GM12878 (cell line): ENCODE results near the gene HOXA10. TPM values are rescaled to one million over a fixed set of nuclear protein-coding genes. Genes with fewer than 3 reads are reported as not detected.

Experiments used
- ASH2L ChIP-seq: fragments of 300-600, 200-600 bp; sonication (generic); IDR thresholded peaks from 2 replicates; pipeline ENCODE4 v1.6.1; 2017; ENCODE audit warnings: low read depth, mild to moderate bottlenecking, borderline replicate concordance
- BHLHE40 ChIP-seq, 2 experiments: fragments of 450-650 bp in 1 of 2; IDR thresholded peaks; 2 replicates each; pipeline ENCODE4 v1.6.1; 2011 to 2017; ENCODE audit warnings: low read depth in 2 of 2, borderline replicate concordance in 1 of 2, improper control_type of control experiment in 1 of 2, low read length in 1 of 2, mild to moderate bottlenecking in 1 of 2
- CBX3 ChIP-seq: fragments of 200-600 bp; sonication (generic); IDR thresholded peaks from 2 replicates; pipeline ENCODE4 v1.6.1; 2016; ENCODE audit warnings: low read depth, borderline replicate concordance
- CHD2 ChIP-seq: IDR thresholded peaks from 2 replicates; pipeline ENCODE4 v1.6.1; 2011; ENCODE audit warnings: low read depth, low read length, improper control_type of control experiment, borderline replicate concordance
- CHD4 ChIP-seq: fragments of 200-600 bp; sonication (generic); IDR thresholded peaks from 2 replicates; pipeline ENCODE4 v1.6.1; 2016; ENCODE audit warnings: mild to moderate bottlenecking
- ESRRA ChIP-seq: IDR thresholded peaks from 2 replicates; pipeline ENCODE4 v1.6.1; 2012; ENCODE audit warnings: mild to moderate bottlenecking, low read length, improper control_type of control experiment
- JUNB ChIP-seq: IDR thresholded peaks from 2 replicates; pipeline ENCODE4 v1.6.1; 2016; ENCODE audit warnings: antibody characterized with exemption, mild to moderate bottlenecking
- NBN ChIP-seq: fragments of 450-650 bp; IDR thresholded peaks from 2 replicates; pipeline ENCODE4 v1.6.1; 2016
- NFIC ChIP-seq: IDR thresholded peaks from 2 replicates; pipeline ENCODE4 v1.6.1; 2012; ENCODE audit warnings: low read depth, mild to moderate bottlenecking, inconsistent platforms, low read length, moderate library complexity
- PAX5 ChIP-seq: IDR thresholded peaks from 2 replicates; pipeline ENCODE4 v1.6.1; 2011; ENCODE audit warnings: low read depth, low read length, borderline replicate concordance
- SIN3A ChIP-seq: IDR thresholded peaks from 2 replicates; pipeline ENCODE4 v1.6.1; 2012; ENCODE audit warnings: low read depth, low read length, improper control_type of control experiment
- SMARCA5 ChIP-seq: fragments of 450-650 bp; IDR thresholded peaks from 2 replicates; pipeline ENCODE4 v1.6.1; 2017; ENCODE audit warnings: mild to moderate bottlenecking
- SREBF1 ChIP-seq: IDR thresholded peaks from 2 replicates; pipeline ENCODE4 v1.6.1; 2012; ENCODE audit warnings: mild to moderate bottlenecking, low read length
- STAT1 ChIP-seq: fragments of 450-650 bp; conservative IDR thresholded peaks from 2 replicates; pipeline ENCODE4 v1.6.1; 2014; ENCODE audit warnings: antibody characterized with exemption, mild to moderate bottlenecking
- polyA plus RNA-seq, 11 experiments: library from polyadenylated mRNA; depleted of rRNA in 4 of 11; unstranded in 6 of 11; stranded (reverse) in 5 of 11; fragments of >200 nt; fragmentation: Nextera tagmentation in 4 of 11; fragmentation: Illumina TruSeq in 1 of 11; extraction: Ambion mirVana in 4 of 11; extraction: Trizol in 1 of 11; gene quantifications; 1 replicate in 1 of 11; 2 replicates in 10 of 11; pipeline versions ENCODE4 v1.2.1 to v1.2.3, GENCODE V29; 2011 to 2016; ENCODE audit warnings: inconsistent platforms in 2 of 11, missing spikeins in 2 of 11, low read depth in 1 of 11
- total RNA-seq, 4 experiments: library from RNA; depleted of rRNA in 3 of 4; stranded (reverse); fragments of >200 nt in 3 of 4; fragmentation: Illumina TruSeq in 1 of 4; extraction: Trizol in 1 of 4; gene quantifications; 2 replicates each; pipeline versions ENCODE4 v1.2.1 to v1.2.3, GENCODE V29; 2013 to 2021
- TF ChIP-seq, protein P1 (sequence below): fragments of 450-650 bp; formaldehyde crosslinking; IDR thresholded peaks from 2 replicates; pipeline ENCODE4 v1.4.0; 2020; ENCODE audit warnings: mild to moderate bottlenecking, moderate library complexity
- TF ChIP-seq, protein P2 (sequence below): fragments of 150-350 bp; IDR thresholded peaks from 2 replicates; pipeline ENCODE4 v1.6.1; 2016; ENCODE audit warnings: low read depth, low read length
- TF ChIP-seq, protein P3 (sequence below): fragments of 450-650 bp; IDR thresholded peaks from 2 replicates; pipeline ENCODE4 v1.6.1; 2017; ENCODE audit warnings: mild to moderate bottlenecking, moderate library complexity
- TF ChIP-seq, protein P4 (sequence below): fragments of 450-650 bp; IDR thresholded peaks from 2 replicates; pipeline ENCODE4 v1.6.1; 2018; ENCODE audit warnings: mild to moderate bottlenecking, low read depth, moderate library complexity; ENCODE audit not compliant: partially characterized antibody

Gene HOXA10
- total and polyA plus RNA-seq, 10 of the 15 experiments (the other 5 are each of a cell fraction or from before 2014, with no cell fraction given): not detected

DNA sequence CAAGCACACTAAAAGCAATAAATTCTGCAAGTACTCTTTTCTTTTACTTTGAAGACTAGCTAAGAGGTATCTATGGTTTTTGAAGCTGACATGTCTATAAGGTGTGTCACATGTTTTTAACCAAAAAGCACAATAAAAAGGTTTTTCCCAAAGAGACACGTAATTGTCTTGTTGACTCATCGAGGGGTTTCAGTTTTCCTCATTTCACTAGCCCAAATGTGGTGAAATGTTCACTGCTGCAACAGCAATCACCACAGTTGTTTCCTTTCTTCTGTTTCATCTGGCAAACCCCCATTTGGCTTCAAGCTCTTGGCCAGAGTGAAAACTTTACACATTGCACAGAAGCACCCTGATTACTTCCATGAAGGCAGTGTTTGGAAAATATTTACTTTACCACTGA is 39.7 kb downstream of the HOXA10 start (continued):
- TF ChIP-seq BHLHE40 (IDR thresholded peaks at IDR 0.05; ENCODE audit: borderline replicate concordance in 1 of 2, low read depth in 2 of 2, low read length in 1 of 2) (peak in 1 of 2 experiments; percentile 15; a peak in 1 of 4 replicates), ASH2L (no peak), CHD2 (no peak), SREBF1 (no peak), PAX5 (0 out of 2 replicates have a peak, but pooled peaks have one; percentile 31), NFIC (peak; percentile 60; the same call in 1 of the 2 replicates), NBN (no peak), CHD4 (no peak), SIN3A (no peak), JUNB (peak; percentile 76), SMARCA5 (no peak), STAT1 (no peak), ESRRA (no peak), CBX3 (no peak)
- TF ChIP-seq, protein P1, sequence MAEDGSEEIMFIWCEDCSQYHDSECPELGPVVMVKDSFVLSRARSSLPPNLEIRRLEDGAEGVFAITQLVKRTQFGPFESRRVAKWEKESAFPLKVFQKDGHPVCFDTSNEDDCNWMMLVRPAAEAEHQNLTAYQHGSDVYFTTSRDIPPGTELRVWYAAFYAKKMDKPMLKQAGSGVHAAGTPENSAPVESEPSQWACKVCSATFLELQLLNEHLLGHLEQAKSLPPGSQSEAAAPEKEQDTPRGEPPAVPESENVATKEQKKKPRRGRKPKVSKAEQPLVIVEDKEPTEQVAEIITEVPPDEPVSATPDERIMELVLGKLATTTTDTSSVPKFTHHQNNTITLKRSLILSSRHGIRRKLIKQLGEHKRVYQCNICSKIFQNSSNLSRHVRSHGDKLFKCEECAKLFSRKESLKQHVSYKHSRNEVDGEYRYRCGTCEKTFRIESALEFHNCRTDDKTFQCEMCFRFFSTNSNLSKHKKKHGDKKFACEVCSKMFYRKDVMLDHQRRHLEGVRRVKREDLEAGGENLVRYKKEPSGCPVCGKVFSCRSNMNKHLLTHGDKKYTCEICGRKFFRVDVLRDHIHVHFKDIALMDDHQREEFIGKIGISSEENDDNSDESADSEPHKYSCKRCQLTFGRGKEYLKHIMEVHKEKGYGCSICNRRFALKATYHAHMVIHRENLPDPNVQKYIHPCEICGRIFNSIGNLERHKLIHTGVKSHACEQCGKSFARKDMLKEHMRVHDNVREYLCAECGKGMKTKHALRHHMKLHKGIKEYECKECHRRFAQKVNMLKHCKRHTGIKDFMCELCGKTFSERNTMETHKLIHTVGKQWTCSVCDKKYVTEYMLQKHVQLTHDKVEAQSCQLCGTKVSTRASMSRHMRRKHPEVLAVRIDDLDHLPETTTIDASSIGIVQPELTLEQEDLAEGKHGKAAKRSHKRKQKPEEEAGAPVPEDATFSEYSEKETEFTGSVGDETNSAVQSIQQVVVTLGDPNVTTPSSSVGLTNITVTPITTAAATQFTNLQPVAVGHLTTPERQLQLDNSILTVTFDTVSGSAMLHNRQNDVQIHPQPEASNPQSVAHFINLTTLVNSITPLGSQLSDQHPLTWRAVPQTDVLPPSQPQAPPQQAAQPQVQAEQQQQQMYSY (CRISPR knock-in tag): no peak
- TF ChIP-seq, protein P2, sequence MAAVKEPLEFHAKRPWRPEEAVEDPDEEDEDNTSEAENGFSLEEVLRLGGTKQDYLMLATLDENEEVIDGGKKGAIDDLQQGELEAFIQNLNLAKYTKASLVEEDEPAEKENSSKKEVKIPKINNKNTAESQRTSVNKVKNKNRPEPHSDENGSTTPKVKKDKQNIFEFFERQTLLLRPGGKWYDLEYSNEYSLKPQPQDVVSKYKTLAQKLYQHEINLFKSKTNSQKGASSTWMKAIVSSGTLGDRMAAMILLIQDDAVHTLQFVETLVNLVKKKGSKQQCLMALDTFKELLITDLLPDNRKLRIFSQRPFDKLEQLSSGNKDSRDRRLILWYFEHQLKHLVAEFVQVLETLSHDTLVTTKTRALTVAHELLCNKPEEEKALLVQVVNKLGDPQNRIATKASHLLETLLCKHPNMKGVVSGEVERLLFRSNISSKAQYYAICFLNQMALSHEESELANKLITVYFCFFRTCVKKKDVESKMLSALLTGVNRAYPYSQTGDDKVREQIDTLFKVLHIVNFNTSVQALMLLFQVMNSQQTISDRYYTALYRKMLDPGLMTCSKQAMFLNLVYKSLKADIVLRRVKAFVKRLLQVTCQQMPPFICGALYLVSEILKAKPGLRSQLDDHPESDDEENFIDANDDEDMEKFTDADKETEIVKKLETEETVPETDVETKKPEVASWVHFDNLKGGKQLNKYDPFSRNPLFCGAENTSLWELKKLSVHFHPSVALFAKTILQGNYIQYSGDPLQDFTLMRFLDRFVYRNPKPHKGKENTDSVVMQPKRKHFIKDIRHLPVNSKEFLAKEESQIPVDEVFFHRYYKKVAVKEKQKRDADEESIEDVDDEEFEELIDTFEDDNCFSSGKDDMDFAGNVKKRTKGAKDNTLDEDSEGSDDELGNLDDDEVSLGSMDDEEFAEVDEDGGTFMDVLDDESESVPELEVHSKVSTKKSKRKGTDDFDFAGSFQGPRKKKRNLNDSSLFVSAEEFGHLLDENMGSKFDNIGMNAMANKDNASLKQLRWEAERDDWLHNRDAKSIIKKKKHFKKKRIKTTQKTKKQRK: no peak
- TF ChIP-seq, protein P3, sequence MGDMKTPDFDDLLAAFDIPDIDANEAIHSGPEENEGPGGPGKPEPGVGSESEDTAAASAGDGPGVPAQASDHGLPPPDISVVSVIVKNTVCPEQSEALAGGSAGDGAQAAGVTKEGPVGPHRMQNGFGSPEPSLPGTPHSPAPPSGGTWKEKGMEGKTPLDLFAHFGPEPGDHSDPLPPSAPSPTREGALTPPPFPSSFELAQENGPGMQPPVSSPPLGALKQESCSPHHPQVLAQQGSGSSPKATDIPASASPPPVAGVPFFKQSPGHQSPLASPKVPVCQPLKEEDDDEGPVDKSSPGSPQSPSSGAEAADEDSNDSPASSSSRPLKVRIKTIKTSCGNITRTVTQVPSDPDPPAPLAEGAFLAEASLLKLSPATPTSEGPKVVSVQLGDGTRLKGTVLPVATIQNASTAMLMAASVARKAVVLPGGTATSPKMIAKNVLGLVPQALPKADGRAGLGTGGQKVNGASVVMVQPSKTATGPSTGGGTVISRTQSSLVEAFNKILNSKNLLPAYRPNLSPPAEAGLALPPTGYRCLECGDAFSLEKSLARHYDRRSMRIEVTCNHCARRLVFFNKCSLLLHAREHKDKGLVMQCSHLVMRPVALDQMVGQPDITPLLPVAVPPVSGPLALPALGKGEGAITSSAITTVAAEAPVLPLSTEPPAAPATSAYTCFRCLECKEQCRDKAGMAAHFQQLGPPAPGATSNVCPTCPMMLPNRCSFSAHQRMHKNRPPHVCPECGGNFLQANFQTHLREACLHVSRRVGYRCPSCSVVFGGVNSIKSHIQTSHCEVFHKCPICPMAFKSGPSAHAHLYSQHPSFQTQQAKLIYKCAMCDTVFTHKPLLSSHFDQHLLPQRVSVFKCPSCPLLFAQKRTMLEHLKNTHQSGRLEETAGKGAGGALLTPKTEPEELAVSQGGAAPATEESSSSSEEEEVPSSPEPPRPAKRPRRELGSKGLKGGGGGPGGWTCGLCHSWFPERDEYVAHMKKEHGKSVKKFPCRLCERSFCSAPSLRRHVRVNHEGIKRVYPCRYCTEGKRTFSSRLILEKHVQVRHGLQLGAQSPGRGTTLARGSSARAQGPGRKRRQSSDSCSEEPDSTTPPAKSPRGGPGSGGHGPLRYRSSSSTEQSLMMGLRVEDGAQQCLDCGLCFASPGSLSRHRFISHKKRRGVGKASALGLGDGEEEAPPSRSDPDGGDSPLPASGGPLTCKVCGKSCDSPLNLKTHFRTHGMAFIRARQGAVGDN: no peak
- TF ChIP-seq, protein P4, sequence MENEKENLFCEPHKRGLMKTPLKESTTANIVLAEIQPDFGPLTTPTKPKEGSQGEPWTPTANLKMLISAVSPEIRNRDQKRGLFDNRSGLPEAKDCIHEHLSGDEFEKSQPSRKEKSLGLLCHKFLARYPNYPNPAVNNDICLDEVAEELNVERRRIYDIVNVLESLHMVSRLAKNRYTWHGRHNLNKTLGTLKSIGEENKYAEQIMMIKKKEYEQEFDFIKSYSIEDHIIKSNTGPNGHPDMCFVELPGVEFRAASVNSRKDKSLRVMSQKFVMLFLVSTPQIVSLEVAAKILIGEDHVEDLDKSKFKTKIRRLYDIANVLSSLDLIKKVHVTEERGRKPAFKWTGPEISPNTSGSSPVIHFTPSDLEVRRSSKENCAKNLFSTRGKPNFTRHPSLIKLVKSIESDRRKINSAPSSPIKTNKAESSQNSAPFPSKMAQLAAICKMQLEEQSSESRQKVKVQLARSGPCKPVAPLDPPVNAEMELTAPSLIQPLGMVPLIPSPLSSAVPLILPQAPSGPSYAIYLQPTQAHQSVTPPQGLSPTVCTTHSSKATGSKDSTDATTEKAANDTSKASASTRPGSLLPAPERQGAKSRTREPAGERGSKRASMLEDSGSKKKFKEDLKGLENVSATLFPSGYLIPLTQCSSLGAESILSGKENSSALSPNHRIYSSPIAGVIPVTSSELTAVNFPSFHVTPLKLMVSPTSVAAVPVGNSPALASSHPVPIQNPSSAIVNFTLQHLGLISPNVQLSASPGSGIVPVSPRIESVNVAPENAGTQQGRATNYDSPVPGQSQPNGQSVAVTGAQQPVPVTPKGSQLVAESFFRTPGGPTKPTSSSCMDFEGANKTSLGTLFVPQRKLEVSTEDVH: no peak
